ENCODE measurements around the gene FGFR1OP2. TPM values are rescaled to one million over a fixed set of nuclear protein-coding genes. Genes with fewer than 3 reads are reported as not detected.

The FGFR1OP2 gene
- total RNA-seq, 1 donor, result 52.5 TPM

GRCh38 chr12:26963413-26963812 lies 25.1 kb downstream of the FGFR1OP2 start:
- no peak overlapping the region for H3K4me3 ChIP-seq (ENCODE audit: low read depth, low read length)
- DNase-seq (ENCODE audit: low read depth), result peak; percentile 36

GRCh38 chr12:26966842-26967241 lies 28.6 kb downstream of the FGFR1OP2 start:
- no peak overlapping the region for H3K4me3 ChIP-seq (ENCODE audit: low read depth, low read length)
- TF ChIP-seq CTCF (IDR thresholded peaks at IDR 0.05; ENCODE audit: insufficient read depth, low read length), result no peak
- DNase-seq (ENCODE audit: low read depth), result no peak

More at GRCh38 chr12:26963413-26963812, 25.1 kb downstream of the FGFR1OP2 start:
- no peak for TF ChIP-seq CTCF (IDR thresholded peaks at IDR 0.05; ENCODE audit: insufficient read depth, low read length)

DNA sequence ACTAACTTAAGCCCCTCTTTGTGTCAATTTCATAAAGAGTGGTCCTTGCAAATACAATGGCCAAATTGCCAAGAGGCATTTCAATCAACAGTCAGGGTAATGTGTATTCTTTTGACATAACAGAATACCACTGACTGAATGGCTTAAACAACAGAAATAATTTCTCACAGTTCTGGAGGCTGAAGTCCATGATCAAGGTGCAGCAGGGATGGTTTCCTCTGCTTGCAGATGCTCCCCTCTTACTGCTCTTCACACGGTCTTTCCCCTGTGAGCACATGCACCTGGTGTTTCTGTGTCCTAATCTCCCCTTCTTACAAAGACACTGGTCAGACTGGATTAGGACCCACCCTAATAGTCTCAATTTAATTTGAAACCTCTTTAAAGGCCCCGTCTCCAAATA lies 31.9 kb downstream of the FGFR1OP2 start:
- no peak overlapping the region for H3K4me3 ChIP-seq (ENCODE audit: low read depth, low read length)
- no peak for TF ChIP-seq CTCF (IDR thresholded peaks at IDR 0.05; ENCODE audit: insufficient read depth, low read length)
- DNase-seq (ENCODE audit: low read depth), result no peak

DNA sequence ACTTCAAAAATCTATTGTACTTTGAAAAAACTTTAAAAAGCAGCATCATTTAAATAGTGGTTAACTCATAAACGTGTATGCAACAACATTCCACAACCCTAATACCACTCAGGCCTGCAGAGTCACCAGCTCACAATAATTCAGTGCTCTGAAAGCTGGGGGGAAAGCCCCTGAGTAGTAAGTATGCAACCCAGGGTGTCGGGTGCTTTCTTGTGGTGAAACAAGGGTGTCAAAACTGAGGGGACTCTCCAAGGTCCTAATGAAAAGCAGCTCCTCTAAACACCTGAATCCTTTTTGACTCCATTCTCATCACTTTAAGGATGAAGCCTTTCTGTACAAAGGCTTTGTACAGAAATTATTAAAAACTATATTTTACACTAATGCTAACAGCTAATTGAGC lies 33.7 kb downstream of the FGFR1OP2 start:
- TF ChIP-seq CTCF (IDR thresholded peaks at IDR 0.05; ENCODE audit: insufficient read depth, low read length), result no peak
- H3K4me3 ChIP-seq (ENCODE audit: low read depth, low read length), result no peak overlapping the region
- DNase-seq (ENCODE audit: low read depth), result no peak

DNA sequence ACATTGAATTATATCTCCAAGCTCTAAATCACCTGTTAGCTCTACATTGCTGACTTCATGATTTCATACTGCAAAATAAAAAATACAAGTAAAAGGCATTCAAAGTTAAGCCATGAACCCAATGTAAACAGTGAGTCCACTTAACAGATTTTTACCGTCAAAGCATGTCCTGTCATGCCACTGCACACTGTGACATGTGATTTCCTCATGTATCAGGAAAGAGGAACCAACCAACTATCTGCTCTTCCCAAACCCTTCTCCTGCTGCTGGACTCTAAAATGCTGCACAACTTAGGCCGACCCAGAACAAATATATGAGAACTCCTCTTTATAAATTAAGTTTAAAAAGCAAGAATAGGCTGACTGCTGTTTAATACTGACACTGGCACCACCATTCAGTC lies 38.4 kb downstream of the FGFR1OP2 start:
- no peak overlapping the region for H3K4me3 ChIP-seq (ENCODE audit: low read depth, low read length)
- DNase-seq (ENCODE audit: low read depth), result no peak
- no peak for TF ChIP-seq CTCF (IDR thresholded peaks at IDR 0.05; ENCODE audit: insufficient read depth, low read length)

DNA sequence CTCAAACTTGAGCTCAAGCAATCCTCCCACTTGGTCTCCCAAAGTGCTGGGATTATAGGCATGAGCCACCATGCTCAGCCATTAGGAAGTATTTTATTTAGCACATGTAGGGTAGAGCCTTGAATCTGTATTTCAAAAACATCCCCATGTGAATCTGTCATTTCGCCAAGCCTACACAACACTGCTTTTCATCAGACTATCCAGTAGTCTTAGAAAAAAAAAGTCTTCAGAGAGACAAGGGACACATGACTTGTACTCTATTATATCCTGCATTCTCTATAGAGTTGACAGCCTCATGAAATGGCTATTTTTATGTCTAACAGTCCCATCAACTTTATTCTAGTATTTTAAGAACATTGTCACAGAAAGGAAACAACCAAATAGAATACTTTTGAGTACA lies 40.5 kb downstream of the FGFR1OP2 start:
- DNase-seq (ENCODE audit: low read depth), result no peak
- no peak overlapping the region for H3K4me3 ChIP-seq (ENCODE audit: low read depth, low read length)
- TF ChIP-seq CTCF (IDR thresholded peaks at IDR 0.05; ENCODE audit: insufficient read depth, low read length), result no peak

- no peak for TF ChIP-seq CTCF (IDR thresholded peaks at IDR 0.05; ENCODE audit: insufficient read depth, low read length)
- no peak overlapping the region for H3K4me3 ChIP-seq (ENCODE audit: low read depth, low read length)
- DNase-seq (ENCODE audit: low read depth), result no peak
Measured at GRCh38 chr12:26979733-26980132, 41.5 kb downstream of the FGFR1OP2 start.

Data from fibroblast of the aortic adventitia (primary cell).